HL-60 (cell line): ENCODE data around the gene PCCA.

ENCODE experiments used
- DNase-seq, 2 experiments: peaks; one replicate each; pipeline ENCODE4 v3.0.0-alpha.2; 2010 to 2020; ENCODE audit warnings: low read depth in 1 of 2, low spot score in 1 of 2
- H3K27ac ChIP-seq: fragments of 250-450 bp; sonication (Bioruptor Pico); replicated peaks from 2 replicates; pipeline ENCODE4 v1.5.1; 2020; ENCODE audit warnings: mild to moderate bottlenecking, moderate library complexity
- H3K27me3 ChIP-seq: fragments of 250-450 bp; sonication (Bioruptor Pico); 2 replicates; pipeline ENCODE4 v1.5.1; 2021; ENCODE audit warnings: mild to moderate bottlenecking, moderate library complexity; ENCODE audit not compliant: insufficient read depth, poor library complexity, severe bottlenecking
- H3K4me3 ChIP-seq: replicated peaks from 2 replicates; pipeline ENCODE4 v1.5.1; 2011; ENCODE audit warnings: mild to moderate bottlenecking, control low read depth, low read length; ENCODE audit not compliant: insufficient read depth
- GABPA ChIP-seq: IDR thresholded peaks from 2 replicates; pipeline ENCODE4 v1.6.1; 2012; ENCODE audit warnings: low read depth
- POLR2AphosphoS5 ChIP-seq: IDR thresholded peaks from 2 replicates; pipeline ENCODE4 v1.6.1; 2012; ENCODE audit warnings: low read depth
- SPI1 ChIP-seq: IDR thresholded peaks from 2 replicates; pipeline ENCODE4 v1.6.1; 2012; ENCODE audit warnings: low read depth, mild to moderate bottlenecking, borderline replicate concordance
- TF ChIP-seq, protein P1 (sequence below): IDR thresholded peaks from one replicate; pipeline ENCODE4 v1.5.1; 2011; ENCODE audit warnings: low read length, control low read depth, inconsistent platforms; ENCODE audit not compliant: insufficient read depth
- TF ChIP-seq, protein P2 (sequence below): IDR thresholded peaks from 2 replicates; pipeline ENCODE4 v1.6.1; 2012; ENCODE audit warnings: low read depth; ENCODE audit not compliant: insufficient replicate concordance

PCCA gene

DNA sequence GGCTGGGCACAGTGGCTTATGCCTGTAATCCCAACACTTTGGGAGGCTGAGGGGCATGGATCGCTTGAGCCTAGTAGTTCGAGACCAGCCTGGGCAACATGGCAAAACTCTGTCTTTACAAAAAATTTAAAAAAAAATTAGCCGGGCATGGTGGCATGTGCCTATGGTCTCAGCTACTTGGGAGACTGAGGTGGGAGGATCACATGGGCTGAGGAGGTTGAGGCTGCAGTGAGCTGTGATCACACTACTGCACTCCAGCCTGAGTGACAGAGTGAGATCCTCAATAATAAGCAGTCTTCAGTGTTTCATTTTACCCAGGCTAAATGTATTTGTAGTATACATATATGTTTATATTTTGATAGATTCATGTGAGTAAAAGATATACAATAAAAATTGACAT is 414.7 kb downstream of the PCCA start:
- peaks cover 3% of the 10 kb centered on the region for H3K27me3 ChIP-seq
- TF ChIP-seq POLR2AphosphoS5: no peak
- TF ChIP-seq SPI1: no peak
- TF ChIP-seq, protein P1, sequence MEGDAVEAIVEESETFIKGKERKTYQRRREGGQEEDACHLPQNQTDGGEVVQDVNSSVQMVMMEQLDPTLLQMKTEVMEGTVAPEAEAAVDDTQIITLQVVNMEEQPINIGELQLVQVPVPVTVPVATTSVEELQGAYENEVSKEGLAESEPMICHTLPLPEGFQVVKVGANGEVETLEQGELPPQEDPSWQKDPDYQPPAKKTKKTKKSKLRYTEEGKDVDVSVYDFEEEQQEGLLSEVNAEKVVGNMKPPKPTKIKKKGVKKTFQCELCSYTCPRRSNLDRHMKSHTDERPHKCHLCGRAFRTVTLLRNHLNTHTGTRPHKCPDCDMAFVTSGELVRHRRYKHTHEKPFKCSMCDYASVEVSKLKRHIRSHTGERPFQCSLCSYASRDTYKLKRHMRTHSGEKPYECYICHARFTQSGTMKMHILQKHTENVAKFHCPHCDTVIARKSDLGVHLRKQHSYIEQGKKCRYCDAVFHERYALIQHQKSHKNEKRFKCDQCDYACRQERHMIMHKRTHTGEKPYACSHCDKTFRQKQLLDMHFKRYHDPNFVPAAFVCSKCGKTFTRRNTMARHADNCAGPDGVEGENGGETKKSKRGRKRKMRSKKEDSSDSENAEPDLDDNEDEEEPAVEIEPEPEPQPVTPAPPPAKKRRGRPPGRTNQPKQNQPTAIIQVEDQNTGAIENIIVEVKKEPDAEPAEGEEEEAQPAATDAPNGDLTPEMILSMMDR: no peak
- TF ChIP-seq, protein P2, sequence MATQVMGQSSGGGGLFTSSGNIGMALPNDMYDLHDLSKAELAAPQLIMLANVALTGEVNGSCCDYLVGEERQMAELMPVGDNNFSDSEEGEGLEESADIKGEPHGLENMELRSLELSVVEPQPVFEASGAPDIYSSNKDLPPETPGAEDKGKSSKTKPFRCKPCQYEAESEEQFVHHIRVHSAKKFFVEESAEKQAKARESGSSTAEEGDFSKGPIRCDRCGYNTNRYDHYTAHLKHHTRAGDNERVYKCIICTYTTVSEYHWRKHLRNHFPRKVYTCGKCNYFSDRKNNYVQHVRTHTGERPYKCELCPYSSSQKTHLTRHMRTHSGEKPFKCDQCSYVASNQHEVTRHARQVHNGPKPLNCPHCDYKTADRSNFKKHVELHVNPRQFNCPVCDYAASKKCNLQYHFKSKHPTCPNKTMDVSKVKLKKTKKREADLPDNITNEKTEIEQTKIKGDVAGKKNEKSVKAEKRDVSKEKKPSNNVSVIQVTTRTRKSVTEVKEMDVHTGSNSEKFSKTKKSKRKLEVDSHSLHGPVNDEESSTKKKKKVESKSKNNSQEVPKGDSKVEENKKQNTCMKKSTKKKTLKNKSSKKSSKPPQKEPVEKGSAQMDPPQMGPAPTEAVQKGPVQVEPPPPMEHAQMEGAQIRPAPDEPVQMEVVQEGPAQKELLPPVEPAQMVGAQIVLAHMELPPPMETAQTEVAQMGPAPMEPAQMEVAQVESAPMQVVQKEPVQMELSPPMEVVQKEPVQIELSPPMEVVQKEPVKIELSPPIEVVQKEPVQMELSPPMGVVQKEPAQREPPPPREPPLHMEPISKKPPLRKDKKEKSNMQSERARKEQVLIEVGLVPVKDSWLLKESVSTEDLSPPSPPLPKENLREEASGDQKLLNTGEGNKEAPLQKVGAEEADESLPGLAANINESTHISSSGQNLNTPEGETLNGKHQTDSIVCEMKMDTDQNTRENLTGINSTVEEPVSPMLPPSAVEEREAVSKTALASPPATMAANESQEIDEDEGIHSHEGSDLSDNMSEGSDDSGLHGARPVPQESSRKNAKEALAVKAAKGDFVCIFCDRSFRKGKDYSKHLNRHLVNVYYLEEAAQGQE: no peak
- TF ChIP-seq GABPA: no peak
- no peak for DNase-seq
- no peak overlapping the region for H3K27ac ChIP-seq
- H3K4me3 ChIP-seq: no peak overlapping the region

DNA sequence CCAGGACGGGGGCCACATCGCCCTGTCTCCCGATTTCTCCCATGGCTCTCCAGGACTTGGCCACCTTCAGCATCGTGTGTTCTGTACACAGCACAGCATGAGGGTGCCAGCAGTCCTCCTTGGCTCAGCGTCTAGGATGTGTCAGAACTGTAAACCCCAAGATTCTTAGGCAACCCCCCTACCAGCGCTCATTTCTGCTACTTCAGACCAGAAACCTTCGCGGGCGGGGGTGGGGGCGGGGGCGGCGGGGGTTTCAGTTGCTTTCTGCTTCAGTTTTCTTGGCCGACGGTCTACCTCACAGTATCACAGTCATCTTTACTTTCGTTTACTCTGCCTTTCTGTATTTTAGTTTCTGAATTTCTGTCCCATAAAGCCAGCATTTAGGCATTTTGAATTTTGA is 417.3 kb downstream of the PCCA start:
- peaks cover 3% of the 10 kb centered on the region for H3K27me3 ChIP-seq
- no peak overlapping the region for H3K27ac ChIP-seq
- no peak for TF ChIP-seq SPI1
- TF ChIP-seq, protein P1: no peak
- TF ChIP-seq POLR2AphosphoS5: no peak
- TF ChIP-seq GABPA: no peak
- TF ChIP-seq, protein P2: no peak
- no peak overlapping the region for H3K4me3 ChIP-seq
- DNase-seq: no peak

DNA sequence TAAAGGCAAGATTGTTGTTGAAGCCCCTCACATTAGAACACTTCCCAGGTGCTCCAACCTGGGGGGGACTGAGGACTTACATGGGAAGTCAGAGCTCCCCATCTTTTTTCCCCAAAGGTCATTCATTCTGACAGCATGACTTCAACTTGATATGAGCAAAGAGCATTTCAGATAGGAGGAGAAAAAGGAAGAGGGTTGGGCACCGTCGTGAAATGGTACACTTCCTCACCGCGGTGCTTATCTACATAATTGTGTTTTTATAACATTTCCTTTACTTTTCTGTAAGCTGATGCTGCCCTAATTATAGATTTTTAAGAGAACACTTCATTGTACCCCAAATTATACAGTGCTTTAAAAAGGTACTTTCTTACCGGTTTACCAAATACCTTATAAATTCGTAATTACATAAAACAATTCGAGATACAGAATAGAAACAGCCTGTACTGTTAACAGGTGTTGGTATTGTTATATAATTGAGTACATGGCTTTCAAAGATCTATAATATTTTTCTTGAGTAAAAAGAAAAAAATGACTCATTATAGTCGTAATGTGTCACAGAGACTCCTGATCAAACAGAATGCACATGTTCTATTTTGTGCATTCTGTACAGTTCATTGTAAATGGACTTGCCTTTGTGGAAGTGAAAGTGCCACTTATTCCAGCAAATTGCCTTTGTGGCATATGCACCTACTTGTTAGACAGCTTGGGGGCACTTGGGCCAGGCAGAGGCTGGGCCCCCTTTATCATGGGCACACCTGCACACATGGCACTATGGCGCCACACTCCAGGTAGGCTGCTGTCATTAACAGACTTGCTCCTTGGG is 417.9 kb downstream of the PCCA start:
- TF ChIP-seq, protein P1: no peak
- TF ChIP-seq SPI1 (0 out of 2 replicates have a peak, but pooled peaks have one; percentile 17), POLR2AphosphoS5 (no peak), GABPA (no peak)
- TF ChIP-seq, protein P2: no peak
- no peak for DNase-seq
- Histone ChIP-seq H3K27ac (no peak overlapping the region), H3K4me3 (no peak overlapping the region), H3K27me3 (peaks cover 3% of the 10 kb centered on the region)
